Thyroid gland (tissue), 4 donors: Measurements from ENCODE around the gene BICD1.

Experiments
- POLR2A ChIP-seq, 2 donors: fragments of 450-650 bp; IDR thresholded peaks; one replicate each; pipeline ENCODE4 v1.6.1; 2017; ENCODE audit warnings: antibody characterized with exemption in 2 of 2, mild to moderate bottlenecking in 2 of 2, moderate library complexity in 1 of 2
- TF ChIP-seq, protein P1 (sequence below), 6 experiments: fragments of 200-600 bp in 3 of 6; fragments of 450-650 bp in 3 of 6; sonication (generic) in 3 of 6; IDR thresholded peaks; one replicate each; pipeline ENCODE4 v1.5.1; 2016 to 2019; ENCODE audit warnings: antibody characterized with exemption in 6 of 6, mild to moderate bottlenecking in 2 of 6, inconsistent platforms in 1 of 6, moderate library complexity in 1 of 6

- TF ChIP-seq, protein P1, sequence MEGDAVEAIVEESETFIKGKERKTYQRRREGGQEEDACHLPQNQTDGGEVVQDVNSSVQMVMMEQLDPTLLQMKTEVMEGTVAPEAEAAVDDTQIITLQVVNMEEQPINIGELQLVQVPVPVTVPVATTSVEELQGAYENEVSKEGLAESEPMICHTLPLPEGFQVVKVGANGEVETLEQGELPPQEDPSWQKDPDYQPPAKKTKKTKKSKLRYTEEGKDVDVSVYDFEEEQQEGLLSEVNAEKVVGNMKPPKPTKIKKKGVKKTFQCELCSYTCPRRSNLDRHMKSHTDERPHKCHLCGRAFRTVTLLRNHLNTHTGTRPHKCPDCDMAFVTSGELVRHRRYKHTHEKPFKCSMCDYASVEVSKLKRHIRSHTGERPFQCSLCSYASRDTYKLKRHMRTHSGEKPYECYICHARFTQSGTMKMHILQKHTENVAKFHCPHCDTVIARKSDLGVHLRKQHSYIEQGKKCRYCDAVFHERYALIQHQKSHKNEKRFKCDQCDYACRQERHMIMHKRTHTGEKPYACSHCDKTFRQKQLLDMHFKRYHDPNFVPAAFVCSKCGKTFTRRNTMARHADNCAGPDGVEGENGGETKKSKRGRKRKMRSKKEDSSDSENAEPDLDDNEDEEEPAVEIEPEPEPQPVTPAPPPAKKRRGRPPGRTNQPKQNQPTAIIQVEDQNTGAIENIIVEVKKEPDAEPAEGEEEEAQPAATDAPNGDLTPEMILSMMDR (IDR thresholded peaks at IDR 0.05) = no peak
- TF ChIP-seq POLR2A (IDR thresholded peaks at IDR 0.05) = no peak
Measured at GRCh38 chr12:32091696-32092095, 15.0 kb upstream of the BICD1 start.
